Activated T-helper 1 cell treated with Interleukin-2 at 50 U/mL for 16 hours (primary cell): ENCODE measurements around the gene GPC5.
"Not testable (repeated sequence)": the region's sequence is repeated elsewhere in the genome, so short reads cannot be mapped to it uniquely, and the experiment has no call there.

Source experiments
- DNase-seq: peaks from one replicate; pipeline ENCODE4 v3.0.0-alpha.2; 2020; ENCODE audit warnings: low read depth

GPC5 gene

GRCh38 chr13:92480387-92480786 is 1082.0 kb downstream of the GPC5 start:
- DNase-seq: no peak

DNA sequence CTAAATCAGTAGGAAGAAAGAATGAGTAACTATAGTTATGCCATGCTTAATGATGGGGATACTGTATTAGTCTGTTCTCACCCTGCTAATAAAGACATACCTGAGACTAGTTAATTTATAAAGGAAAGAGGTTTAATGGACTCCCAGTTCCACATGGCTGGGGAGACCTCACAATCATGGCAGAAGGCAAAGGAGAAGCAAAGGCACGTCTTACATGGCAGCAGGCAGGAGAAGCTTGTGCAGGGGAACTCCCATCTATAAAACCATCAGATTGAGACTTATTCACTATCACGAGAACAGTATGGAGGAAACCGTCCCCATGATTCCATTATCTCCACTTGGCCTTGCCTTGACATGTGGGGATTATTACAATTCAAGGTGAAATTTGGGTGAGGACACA is 1084.4 kb downstream of the GPC5 start:
- not testable (repeated sequence) for DNase-seq

- no peak for DNase-seq
Measured at GRCh38 chr13:92483894-92484293, 1085.5 kb downstream of the GPC5 start.

DNA sequence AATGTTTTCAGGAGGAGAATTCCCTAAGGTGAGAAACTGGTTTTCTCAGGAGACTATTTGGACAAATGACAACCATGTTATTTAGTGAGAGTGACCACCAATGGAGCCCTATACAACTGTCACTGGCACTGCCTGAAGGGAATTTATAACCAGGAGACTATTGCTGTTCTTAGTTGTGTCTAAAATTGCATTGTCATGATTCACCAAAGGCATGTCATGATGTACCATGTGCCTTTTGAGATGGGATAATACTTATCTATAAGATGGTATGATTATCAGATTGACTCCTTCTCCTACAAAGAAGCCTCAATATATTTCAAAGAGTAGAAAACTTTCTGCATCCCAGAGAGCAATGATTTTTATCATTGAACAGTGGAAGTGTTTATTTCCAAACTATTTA is 1088.8 kb downstream of the GPC5 start:
- DNase-seq: no peak

DNA sequence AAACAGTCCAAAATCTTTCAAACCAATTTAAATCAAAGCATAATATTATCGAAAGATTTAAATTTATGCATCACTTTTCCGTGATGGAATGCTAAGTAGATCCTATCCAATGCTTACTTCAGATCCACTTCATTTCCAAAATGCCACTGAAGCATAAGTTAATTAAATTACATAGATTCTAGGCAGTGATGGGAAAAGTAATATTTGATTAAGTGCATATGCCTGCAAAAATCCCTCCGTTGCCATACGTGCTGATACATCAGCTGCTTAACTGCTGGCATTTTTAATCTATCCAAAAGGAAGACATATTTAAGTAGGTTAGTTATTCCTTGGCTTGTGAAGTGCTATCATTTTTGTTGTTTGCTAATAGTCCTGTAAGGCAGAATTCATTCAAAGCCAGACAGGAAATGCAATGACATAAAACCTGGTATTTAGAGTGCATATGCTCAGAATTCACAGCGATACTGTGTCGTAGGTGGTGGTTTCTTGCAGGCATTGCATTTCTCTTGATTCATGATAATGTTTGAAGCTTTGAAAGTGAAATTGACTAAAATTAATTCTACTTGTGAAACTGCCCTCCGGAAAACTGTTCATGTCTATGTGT is 1089.9 kb downstream of the GPC5 start:
- no peak for DNase-seq

GRCh38 chr13:92491839-92492238 is 1093.4 kb downstream of the GPC5 start:
- DNase-seq: no peak

- DNase-seq: no peak
Measured at GRCh38 chr13:92494915-92495314, 1096.5 kb downstream of the GPC5 start.

GRCh38 chr13:92500192-92500591 is 1101.8 kb downstream of the GPC5 start:
- DNase-seq: no peak

- DNase-seq: no peak
Measured at GRCh38 chr13:92510416-92510815, 1112.0 kb downstream of the GPC5 start.

- DNase-seq: no peak
Measured at GRCh38 chr13:92512852-92513251, 1114.4 kb downstream of the GPC5 start.

GRCh38 chr13:92513672-92514071 is 1115.3 kb downstream of the GPC5 start:
- no peak for DNase-seq

DNA sequence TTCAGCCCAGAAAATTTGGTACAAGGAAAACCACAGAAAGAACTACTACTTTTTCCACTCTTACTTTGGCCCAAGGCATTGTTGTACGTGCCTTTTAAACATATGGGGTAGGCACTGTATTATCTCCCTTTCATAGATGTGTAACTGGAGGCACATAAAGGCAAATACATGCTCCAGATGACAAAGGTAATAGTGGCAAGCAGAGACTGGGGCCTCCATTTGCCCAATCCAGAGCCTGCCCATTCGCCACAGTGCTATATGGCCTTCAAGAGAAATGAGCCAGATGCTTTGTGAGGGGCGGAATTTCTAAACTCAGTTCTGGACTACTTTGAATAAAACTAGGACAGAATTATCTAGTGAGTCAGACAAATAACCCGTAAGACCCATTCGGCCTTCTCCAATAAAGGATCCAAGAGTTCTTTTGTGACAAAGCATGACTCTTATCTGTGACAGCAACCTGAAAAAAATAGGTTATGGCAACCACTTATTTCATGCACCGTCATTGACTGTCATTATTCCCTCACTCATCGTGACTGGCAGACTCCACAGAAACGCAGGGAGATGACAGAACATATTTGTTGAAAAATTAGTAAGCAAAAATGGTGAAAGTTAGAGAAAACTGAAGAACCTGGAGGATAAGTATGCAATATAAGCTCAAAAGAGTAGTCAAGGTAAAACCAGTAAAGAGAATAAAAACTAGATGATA is 1116.2 kb downstream of the GPC5 start:
- no peak for DNase-seq

- not testable (repeated sequence) for DNase-seq
Measured at GRCh38 chr13:92516878-92517277, 1118.5 kb downstream of the GPC5 start.

- not testable (repeated sequence) for DNase-seq
Measured at GRCh38 chr13:92518622-92519021, 1120.2 kb downstream of the GPC5 start.

DNA sequence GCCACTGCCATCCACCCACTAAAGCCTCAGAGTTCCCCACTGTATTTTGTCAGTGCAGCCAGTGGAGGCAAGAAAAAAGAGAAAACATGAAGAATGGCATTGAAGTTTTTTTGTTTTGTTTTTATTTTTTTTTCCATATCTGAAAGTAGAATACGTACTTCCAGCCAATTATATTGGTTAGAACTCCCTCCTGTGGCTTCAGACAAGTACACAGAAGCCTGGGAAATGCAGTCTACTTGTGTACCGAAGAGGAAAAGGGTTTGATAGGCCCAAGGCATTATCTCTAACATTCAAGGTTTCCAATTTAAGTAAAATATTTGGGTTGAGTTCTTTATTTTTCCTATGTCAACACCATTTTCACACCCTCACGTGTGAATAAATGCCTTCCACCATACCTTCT is 1131.9 kb downstream of the GPC5 start:
- DNase-seq: no peak

- DNase-seq: no peak
Measured at GRCh38 chr13:92535222-92536006, 1137.0 kb downstream of the GPC5 start.

GRCh38 chr13:92537471-92537870 is 1139.0 kb downstream of the GPC5 start:
- no peak for DNase-seq

DNA sequence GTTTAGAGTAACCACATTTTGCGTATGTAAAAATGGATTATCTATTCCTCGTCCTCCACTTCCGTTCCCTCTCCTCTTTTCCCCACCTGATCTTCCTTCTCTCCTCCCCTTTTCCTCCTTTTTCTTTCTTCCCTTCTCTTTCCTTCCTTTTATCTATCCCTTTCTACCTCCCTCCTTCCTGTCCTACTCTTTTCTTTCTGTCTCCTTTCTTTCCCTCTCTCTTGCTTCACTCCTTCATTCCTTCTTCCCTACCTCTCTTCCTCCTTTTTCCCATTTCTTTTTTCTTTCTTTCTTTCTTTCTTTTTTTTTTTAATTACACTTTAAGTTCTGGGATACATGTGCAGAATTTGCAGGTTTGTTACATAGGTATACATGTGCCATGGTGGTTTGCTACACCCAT is 1139.7 kb downstream of the GPC5 start:
- DNase-seq: no peak

GRCh38 chr13:92539148-92539547 is 1140.7 kb downstream of the GPC5 start:
- DNase-seq: not testable (repeated sequence)

GRCh38 chr13:92547266-92547665 is 1148.8 kb downstream of the GPC5 start:
- DNase-seq: no peak

- DNase-seq: no peak
Measured at GRCh38 chr13:92549276-92549675, 1150.9 kb downstream of the GPC5 start.

DNA sequence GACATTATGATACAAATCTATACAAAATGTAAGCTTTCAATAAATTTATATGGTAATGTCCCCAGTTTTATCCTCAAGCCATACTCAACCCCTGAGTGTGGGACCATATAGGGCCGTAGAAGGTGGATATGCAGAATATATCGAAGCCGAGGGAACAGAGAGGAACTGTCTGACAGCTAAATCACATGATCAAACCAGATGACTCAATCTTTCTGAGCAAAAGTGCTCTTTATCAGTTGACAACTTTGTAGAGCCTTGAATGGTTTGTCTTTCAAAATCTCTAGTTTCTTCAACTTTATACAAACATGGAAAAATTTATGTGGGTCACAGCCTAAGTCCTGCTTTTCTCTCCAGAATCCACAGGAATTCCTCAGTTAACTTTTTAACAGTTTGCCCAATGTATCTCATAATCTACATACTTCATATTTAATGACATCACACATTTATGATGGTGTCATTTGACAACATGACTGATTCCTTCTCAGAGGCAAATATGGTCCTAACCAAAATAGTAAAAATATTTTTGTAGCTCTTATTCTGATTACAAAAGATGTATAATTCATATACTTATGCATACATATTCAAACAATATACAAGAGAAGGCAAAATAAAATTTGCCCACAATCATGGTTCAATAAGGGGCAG is 1155.2 kb downstream of the GPC5 start:
- no peak for DNase-seq

DNA sequence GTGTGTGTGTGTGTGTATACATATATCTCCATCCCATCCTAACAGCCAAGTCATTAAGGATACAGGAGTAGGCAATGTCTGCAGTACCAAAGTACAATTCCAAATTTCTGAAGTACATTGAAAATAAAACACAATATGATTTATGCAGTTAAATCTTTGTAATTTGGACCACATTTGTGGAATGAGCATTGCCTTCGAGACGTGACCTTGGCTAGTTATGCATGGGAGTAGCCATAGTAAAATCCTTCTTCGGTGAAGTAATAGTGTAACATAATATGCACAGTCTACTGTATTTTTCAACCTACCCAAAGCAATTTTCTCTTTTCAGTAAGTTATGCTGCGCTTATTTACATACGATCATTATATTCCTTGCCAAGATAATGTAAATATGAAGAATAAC is 1162.5 kb downstream of the GPC5 start:
- no peak for DNase-seq
